Measurements from ENCODE around the gene ZFP90.
"Not testable (repeated sequence)": the region's sequence is repeated elsewhere in the genome, so short reads cannot be mapped to it uniquely, and the experiment has no call there.

Gene ZFP90

DNA sequence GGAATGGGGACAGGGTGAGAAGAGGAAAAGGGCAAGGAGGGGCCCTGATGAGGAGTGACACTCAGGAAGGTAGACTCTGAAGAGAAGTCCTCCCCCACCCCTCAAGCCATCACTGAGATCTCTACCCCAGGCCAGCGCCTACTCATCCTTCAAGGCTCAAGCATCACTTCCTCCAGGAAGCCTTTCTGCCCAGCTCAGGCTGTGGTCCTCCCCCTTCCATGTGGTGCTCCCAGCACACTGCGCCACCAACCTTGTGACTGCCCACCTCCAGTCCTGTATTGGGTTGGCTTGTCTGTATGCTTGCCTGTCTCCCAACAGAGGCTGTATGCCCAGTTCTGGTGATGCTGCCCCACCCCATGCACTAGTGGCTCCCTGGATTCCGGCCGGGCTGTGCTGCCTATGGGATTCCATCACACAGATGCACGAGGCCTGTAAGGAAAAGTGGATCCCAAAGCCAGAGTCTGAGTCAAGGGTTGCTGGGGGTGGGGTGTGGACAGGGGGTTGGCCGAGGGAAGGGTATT lies 19.8 kb upstream of the ZFP90 start:
- FAIRE-seq: no peak

DNA sequence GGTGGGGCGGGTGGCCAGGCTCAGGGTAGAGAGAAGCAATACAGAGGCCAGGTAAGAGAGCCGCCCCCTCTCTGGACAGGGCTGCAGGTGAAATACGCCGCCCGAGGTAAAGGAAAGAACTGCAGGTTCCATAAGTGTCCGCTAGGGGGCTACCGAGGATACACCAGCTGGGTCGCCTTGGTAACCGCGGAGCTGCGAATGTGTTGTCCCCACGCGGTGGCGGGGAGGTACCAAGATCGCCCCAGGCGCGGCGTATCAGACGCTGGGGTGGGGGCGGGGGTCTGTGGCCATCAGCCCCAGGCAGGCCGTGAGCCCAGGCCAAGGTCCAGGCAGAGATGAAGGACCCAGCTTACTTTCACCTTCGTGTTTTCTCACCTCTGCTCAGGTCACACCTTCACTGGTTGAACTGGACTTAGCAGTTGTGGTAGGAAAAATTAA lies 18.4 kb upstream of the ZFP90 start:
- FAIRE-seq: no peak

DNA sequence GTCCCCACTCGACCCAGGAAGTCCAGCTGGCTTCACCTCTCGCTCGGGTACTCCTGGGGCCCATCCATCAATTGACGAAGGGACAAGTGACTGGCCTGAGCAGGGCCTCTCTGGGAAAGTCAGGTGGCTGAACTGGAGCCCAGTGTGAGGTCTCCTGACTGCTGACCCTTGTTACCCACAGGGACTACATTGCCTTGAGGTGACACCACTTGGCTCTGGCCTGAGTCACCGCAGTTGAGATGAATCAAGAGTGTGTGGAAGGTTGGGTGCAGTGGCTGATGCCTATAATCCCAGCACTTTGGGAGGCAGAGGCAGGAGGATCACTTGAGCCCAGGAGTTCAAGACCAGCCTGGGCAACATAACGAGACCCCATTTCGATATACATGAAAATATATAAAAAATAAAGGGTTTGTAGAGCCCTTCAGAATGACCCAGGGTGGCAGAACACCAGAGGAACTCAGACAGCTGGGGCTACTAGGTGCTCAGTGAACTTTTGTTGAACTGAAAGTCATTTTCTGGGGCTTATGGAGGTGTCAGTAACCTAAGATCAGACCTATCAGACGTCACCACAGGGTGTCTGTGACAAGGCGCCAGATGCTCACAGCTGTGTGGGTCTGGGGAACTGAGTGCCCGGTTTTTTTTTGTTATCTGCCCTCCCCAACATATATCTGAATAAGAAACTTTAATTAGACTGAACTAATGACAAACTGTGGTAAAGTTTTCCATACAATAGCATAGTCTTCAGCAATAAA lies 14.8 kb upstream of the ZFP90 start:
- FAIRE-seq: no peak

DNA sequence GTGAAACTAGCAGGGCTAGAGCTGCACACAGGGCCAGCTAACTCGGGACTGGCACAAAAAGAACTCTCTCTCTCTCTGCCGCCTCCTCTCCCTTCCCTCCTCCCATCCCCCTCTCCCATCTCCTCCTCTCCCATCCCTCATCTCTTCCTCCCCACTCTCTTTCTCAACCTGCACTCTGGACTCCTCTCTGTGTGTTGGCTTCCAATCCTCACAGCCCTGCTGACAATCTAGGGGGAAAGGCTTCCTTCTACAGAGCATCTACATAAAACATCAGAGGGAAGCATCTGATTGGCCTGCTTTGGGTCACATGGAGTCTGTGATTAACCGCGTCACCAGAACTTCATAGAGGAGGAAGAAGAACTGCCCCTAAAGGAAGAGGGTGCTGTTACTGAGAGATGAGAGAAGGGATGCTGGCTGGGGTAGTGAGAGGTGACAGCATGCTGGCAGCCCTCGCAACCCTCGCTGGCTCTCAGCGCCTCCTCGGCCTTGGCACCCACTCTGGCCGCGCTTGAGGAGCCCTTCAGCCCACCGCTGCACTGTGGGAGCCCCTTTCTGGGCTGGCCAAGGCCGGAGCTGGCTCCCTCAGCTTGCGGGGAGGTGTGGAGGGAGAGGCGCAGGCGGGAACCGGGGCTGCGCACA lies 12.8 kb upstream of the ZFP90 start:
- FAIRE-seq: no peak

DNA sequence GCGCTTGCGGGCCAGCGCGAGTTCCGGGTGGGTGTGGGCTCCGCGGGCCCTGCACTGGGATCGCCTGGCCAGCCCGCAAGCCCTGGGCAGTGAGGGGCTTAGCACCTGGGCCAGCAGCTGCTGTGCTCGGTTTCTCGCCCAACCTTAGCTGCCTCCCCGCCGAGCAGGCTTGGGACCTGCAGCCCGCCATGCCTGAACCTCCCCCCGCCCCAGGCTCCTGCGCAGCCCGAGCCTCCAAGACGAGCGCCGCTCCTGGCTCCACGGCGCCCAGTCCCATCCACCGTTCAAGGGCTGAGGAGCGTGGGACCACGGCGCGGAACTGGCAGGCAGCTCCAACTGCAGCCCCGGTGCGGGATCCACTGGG lies 12.3 kb upstream of the ZFP90 start:
- no peak for FAIRE-seq

DNA sequence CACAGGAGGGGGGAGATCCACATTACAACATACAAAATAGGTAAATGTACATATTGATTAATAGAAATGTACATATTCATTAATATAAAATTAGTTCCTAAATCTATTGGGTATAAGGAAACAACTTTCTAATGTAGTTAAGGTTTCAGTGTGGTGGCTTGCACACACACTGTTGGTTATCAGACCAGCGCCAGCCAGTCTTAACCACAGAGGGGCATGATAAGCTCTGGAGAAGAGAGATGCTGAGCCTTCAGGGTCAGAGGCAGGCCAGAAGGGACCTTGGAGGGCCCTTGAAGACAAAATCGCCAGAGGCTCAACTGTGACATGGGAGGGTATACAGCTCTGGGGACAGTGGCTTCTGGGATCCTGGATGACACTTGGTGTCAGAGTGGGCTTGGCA lies 10.9 kb upstream of the ZFP90 start:
- FAIRE-seq: no peak

DNA sequence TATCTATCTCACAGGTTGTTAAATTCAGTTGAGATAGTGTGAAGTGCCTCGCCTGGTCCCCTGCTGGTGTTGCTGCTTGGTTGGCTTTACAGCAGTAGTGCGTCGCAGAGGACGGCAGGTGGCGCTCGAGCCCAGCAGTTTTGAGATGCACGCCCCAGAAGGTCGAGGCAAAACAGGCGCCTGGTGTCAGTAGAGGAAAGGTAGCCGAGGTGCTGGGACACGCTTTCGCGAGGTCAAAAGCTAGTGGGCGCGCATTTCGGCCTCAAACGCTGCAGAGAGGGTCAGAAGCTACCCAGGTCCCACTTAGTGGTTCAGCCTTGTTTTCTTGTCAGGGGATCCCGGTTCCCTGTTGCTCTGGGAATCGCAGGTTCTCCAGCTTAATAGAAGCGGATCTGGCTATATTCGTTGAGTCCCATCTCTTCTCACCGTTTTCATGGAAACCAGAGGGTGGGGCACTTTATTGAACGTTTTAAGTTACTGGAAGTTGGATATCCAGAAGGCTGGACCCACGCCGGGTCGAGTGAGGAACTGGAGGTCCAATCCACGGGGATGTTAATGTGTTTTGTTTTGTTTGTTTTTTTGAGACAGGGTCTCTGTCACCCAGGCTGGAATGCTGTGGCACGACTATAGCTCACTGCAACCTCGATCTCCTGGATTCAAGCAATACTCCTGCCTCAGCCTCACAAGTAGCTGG lies 10.3 kb upstream of the ZFP90 start:
- peak; percentile 27 for FAIRE-seq

DNA sequence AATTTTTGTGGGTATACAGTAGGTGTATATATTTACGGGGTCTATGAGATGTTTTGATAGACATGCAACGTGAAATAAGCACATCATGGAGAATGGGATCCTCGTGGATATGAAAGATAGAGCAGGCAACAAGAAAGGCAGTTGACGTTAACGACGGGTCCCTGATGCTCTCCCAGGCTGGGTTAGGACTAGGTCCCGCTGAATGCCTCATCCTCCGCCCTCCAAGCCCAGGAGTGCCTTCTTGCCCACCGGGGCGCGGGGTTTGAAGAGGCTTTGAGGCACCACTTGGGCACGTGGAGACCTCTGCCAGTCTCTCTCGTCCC lies 9.5 kb upstream of the ZFP90 start:
- no peak for FAIRE-seq

DNA sequence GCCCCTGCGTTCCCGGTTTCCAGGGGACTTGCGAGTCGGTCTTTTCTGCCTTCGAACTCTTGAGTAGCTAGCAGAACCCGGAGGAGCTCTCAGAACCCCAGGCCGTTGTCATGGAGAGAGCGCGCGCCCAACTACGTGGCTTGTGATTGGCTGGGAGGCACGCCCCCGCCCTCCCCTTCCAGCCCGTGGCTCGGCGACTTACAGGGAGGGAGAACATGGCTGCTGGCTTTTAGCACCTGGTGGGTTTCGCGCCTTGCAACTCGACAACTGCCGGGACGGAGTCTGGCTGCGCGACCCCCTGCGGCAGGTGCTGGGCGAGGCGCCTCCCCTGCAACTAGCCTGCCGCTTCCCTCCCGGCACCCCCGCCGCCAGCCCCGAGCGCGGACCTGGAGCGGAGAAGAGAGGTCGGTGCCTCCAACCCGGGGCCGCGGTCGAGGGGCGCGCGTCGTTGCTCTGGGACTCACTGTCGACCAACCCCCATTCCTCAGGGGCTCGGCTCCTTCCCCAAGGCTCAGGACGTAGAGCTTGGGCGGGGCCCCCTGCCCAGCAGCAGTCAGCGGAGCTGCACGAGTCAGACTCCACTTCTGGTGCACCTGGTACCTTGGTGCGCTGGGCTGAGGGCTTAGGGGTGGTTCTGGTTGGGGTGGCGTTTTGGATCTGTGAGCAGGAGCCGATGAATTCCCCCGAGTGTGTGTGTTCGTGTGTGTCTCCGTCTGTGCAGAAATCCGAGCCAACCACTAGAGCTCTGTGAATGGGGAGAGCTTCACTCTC lies 9.0 kb upstream of the ZFP90 start:
- FAIRE-seq: peak; percentile 62

DNA sequence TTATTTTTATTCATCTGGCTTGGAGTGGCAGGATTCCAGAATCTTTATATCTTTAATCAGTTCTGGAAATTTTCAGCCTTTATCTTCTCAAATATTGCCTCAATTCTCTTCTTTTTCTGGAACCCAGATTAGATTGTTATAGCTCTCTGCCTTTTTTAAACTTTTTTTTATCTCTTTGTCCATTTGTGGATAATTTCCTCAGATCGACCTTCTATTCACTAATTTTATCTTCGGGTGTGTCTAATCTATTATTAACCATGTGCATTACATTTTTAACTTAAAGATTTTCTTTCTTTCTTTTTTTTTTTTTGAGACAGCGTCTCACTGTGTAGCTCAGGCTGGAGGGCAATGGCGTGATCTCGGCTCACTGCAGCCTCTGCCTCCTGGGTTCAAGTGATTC lies 5.2 kb upstream of the ZFP90 start:
- FAIRE-seq: no peak

DNA sequence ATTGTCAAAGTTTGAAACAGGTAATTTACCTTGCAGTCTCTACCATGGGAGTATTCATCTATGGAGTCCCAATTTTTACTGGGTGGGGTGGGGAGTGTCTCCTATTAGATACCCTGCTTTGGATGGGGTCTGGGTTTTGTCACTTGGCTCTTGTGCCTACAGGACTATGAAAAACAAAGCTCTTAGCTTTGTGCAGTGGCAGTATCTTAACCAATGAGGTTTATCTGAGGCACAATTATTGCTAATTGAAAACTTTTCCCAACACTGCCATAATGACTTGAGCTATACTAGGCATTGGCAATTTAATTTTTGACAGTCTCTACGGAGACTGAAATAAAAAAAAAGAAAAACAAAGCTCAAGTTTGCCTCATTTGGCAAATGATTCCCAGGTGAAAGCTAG lies 3.8 kb upstream of the ZFP90 start:
- no peak for FAIRE-seq

DNA sequence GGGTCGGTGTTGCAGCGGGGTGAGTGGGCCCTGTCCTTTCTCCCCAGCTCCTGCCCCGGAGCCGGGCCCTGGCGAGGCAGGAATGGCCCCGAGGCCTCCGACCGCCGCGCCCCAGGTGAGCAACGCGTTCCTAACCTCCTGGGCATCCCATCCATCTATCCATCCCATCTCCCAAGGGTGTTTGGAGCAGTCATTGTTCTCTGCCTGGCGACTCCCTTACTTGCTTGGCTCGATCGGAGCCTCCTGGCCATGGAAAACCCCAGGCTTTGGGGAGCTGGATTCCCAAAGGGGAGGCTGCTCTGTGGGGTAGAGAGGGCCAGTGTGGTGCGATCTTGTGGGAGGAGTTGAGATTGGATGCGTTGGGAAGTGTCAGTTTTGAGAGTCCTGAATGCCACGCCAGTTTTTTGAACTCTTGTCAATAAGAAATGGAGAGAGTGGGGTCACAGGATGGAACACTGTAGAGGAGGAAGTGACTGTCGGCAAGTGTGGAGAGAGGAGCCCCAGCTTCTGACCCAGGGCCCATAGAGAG lies 684 bp downstream of the ZFP90 start:
- no peak for FAIRE-seq

DNA sequence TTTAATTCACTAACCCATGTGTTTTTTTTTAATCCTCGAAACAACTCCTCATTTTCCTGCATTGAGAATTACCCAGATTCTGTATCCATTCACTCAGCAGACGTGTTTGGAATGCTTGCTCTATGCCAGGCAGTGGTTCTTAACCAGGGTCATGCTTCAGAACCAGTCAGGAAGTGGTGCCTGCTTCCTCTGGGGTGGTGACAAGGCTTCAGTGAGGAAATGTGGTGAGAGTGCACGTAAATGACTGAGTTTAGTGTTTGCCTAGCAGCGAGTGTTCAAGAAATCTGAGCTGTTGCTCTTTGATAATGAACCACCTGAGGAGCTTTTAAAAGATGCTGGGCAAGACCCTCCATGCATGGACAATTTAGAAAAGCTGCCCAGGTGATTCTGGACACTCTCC lies 9.9 kb downstream of the ZFP90 start:
- no peak for FAIRE-seq

DNA sequence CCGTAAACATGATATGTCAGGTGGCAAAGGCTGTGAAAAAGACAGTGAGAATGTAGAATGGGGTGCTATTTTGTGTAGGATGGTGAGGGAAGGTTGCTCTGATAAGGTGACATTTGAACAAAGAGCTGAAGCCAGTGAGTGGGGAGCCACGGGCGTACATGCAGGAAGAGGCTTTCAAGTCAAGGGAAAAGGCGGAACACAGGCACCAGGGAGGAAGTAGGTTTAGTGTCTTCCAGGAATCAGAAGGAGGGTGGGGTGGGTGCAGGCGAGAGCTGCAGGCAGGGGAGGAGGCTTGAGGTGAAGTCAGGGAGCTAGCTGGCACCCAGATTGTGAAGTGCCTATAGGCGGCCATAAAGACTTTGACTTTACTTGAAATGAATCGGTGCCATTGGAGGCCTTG lies 14.1 kb downstream of the ZFP90 start:
- no peak for FAIRE-seq

DNA sequence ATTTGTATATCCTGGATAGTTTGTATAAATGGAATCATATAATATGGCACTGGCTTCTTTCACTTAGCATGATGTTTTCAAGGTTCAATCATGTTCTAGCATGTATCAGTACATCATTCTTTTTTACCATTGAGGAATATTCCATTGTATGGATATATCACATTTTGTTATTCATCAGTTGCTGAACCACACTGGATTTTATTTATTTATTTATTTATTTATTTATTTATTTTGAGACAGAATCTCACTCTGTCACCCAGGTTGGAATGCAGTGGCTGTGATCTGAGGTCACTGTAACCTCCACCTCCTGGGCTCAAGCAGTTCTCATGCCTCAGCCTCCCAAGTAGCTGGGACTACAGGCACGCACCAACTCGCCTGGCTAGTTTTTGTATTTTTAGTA lies 21.2 kb downstream of the ZFP90 start:
- FAIRE-seq: not testable (repeated sequence)

DNA sequence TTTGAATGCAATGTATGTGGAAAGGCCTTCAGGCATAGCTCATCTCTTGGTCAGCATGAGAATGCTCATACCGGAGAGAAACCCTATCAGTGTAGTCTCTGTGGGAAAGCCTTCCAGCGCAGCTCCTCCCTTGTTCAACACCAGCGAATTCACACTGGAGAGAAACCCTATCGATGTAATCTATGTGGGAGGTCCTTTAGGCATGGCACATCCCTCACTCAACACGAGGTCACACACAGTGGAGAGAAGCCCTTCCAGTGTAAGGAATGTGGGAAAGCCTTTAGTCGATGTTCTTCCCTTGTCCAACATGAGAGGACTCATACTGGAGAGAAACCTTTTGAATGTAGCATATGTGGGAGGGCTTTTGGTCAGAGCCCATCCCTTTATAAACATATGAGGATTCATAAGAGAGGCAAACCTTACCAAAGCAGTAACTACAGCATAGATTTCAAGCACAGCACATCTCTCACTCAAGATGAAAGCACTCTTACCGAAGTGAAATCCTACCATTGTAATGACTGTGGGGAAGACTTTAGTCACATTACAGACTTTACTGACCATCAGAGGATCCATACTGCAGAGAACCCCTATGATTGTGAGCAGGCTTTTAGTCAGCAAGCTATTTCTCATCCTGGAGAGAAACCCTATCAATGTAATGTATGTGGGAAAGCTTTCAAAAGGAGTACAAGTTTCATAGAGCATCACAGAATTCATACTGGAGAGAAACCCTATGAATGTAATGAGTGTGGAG lies 24.7 kb downstream of the ZFP90 start:
- no peak for FAIRE-seq

DNA sequence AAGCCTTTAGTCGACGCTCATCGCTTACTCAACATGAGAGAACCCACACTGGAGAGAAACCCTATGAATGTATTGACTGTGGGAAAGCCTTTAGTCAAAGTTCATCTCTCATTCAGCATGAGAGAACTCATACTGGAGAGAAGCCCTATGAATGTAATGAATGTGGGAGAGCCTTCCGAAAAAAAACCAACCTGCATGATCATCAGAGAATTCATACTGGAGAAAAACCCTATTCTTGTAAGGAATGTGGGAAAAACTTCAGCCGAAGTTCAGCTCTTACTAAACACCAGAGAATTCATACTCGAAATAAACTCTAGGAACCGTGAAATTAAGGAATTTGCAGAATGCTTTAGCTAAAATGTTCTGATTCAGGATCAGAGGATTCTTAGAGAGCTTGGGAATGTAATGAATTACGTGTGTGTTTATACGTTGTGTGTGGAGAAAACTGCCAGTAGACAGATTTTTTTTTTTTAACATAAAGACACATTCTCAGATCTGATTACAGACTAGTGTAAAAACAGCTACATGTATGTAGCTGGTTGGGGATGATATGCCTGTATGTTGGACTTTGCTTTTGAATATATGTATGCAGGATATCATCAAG lies 25.4 kb downstream of the ZFP90 start:
- FAIRE-seq: no peak

DNA sequence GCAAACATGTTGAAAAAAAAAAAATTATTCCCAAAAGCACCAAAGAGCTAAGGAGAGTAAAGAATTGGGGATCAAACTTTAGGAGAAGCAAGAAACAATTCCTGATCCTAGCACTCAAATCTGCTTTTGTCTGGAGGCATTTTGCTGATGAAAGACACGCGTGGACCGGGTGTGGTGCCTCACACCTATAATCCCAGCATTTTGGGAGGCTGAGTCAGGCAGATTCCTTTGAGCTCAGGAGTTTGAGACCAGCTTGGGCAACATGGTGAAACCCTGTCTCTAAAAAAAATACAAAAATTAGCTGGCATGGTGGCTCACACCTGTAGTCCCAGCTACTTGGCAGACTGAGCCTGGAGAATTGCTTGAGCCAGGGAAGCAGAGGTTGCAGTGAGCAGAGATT lies 35.4 kb downstream of the ZFP90 start:
- FAIRE-seq: no peak

DNA sequence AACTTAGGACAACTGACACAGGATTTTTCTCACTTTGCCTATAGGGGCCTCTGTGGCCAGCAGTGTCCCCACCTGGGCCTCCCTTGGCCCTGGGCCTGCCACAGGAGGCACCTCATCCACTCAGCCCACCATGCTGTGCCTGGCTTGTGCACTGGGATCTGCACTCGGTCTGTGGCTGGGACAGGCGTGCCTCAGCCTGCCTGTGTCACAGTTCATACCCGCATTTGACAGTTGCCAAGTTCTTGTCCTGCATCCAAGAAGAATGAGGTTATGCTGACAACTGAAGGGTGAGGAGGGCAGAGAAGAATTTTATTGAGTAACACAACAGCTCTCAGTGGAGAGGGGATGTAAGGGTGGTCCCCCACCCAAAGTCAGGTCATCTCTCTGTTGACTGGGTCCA lies 36.0 kb downstream of the ZFP90 start:
- no peak for FAIRE-seq

DNA sequence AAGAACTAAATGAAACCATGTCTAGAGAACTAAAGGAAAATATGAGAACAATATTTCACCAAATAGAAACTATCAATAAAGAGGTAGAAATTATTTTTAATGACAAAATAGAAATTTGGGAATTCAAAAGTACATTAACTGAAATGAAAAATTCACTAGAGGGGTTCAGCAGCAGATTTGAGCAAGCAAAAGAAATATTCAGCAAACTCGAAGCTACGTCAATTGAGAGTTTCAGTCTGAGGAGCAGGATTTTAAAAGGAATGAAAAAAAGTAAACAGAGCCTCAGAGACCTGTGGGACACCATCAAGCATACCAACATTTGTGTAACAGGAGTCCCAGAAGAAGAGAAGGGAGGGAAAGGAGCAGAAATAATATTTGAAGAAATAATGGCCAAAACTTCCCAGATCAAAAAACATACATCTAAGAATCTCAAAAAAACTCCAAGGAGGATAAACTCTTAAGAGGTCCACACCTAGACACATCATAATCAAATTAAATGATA lies 38.3 kb downstream of the ZFP90 start:
- FAIRE-seq: no peak

DNA sequence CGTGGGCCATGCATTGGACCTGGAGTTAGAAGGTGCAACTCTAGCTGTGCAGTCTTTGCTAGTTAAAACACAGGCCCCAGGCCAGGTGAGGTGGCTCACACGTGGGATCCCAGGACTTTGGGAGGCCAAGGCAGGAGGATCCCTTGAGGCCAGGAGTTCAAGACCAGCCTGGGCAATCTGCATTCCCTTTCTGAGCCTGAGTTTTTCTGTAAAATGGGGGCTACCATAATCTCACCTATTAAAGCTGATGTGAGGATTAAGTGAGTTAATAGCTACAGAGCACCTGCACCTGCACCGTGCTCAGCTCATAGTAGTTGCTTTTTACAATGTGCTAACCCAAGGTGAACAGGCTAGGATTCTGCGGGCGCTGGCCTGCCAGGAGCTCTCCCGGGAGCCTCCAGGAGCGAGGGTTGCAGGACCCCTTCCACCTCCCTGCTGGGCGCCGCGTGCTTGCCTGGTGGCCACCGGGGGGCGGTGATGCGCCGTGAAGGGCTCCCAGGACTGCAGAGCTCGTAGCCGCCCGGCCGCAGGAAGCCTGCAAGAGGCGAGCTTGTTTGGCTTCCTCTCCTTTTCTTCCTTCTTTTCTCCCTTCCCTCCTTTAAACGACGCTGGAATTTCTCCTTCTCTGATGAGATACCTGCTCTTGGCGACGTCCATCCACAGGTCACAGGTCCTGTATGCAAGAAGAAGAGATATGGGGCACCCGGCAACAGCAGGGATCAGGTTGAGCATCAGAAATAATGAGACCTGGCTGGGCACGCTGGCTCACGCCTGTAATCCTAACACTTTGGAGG lies 51.3 kb downstream of the ZFP90 start:
- FAIRE-seq: no peak

Data from A204.1 (cell line).